8988T (cell line): Measurements from ENCODE around the gene JUND.

Experiments
- DNase-seq: peaks from one replicate; pipeline ENCODE4 v3.0.0; 2011

JUND gene

DNA sequence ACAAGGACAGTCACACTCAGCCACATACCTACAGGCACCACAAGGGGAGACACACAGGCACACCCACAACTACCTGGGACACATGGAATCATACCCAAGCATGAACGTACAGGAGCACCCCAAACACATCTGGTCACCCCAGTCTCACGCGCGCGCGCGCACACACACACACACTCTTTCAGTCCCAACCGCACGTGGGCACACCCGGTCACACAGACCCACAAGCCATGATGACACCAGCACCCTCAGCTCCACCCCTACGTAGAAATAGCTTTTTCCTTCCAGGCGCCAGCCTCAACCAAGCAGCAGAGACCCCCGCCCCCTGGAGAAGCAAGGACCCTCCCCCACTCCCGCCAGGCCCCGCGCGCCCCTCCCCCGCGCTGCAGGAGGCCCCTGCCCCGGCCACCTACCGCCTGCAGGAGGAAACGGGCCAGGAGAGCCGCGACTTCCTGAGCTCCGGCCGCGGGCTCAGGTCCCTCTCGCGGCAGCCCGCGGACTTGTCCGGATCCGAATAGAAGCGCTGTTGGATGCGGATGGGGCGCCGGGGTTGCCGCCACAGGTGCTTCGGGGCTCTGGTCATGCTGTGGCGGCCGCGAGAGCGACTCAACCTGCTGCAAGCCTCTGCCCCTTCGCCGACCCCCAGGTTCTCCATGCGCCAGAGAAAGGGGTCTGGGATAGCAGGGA is 48.7 kb downstream of the JUND start:
- no peak for DNase-seq

DNA sequence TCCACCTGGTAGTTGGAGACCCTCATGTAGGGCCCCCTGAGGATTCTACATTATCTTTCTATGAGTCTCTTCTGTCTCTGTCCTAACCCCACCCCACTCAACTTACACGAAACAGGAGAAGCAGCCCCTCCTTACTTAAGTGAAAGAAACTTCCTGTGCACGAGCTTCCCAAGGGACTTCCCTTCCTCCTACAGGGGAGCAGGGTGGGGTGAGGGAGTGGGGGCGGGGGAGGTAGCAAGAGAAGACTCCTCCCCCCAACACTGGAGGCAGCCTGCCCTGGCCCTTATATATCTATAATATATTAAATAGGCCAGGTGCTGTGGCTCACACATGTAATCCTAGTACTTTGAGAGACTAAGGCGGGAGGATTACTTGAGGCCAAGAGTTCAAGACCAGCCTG is 49.6 kb downstream of the JUND start:
- no peak for DNase-seq

DNA sequence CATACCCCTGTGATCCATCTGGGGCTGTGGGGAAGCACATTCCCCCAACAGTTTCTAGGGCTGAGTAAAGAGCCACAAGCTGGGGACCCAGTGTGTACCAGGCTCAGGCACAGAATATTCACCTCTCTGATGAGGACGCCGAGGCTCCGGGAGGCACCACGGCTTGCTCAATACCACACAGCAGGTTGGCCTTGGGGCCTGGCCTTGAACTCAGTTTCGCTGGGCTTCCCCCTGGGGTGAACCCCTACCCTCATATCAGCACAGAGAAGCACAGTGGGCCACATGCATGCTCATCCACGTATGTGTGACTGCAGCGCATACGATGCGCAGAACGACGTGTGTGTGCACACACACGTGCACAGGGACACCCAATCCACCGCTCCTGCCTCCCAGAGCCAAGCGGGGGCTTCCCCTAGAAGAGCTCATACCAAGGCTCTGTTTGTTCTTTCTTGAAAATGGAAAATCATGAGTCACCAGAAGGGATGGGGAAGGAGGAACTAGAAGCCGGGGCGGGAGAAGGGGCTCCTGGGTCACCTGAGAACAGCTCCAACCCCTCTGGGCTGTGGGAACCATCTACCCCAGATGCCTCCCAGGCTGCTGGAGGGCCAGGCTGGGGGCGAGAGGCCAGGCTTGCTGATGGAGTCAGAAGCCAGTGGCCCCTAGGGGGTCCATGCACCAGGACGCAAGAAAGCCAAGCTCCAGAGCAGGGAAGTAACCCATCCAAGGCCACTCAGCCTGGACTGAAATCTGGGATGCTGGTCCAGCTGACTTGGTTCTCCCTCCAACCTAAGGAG is 50.3 kb downstream of the JUND start:
- no peak for DNase-seq

DNA sequence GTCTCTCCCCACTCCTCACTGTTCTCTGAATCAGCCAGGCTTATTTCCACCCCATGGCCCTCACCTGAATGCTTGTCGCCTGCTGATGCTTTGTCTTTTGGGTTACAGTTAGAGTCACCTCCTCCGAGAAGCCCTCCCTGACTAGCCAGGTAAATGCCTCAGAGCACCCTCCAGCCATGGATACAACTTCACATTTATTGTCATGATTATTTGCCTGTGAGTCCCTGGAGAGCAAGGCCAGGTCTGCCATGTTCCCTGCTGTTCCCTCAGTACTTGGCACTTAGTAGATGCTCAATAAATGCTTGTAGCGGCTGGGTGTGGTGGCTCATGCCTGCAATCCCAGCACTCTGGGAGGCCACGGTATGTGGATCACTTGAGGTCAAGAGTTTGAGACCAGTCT is 51.5 kb downstream of the JUND start:
- DNase-seq = no peak
